ENCODE data around the gene CXorf51B.
"Not testable (repeated sequence)": the region's sequence is repeated elsewhere in the genome, so short reads cannot be mapped to it uniquely, and the experiment has no call there.

CXorf51B gene

DNA sequence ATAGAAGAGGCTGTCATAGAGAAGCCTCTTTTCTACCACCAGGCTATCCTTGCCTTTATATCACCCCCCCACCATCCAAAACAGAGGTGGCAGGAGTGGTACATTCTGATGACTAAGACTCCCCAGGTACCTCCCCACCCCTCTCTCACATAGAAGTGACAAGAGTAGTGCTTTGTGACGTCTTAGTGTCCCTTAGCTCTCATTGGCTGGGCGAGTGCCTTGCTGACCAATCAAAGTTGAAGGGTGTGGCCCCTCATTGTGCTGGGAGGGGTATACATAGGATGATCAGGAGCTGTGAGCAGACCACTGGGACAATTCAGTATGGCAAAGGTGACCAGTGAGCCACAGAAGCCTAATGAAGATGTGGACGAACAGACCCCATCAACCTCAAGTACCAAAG is at the start of gene CXorf51B:
Gene CXorf51B, plus strand, starts transcription at position 301 of the 400 bp plus-strand sequence. Its CDS starts 21 bp downstream, at position 322.
- not testable (repeated sequence) for DNase-seq

DNA sequence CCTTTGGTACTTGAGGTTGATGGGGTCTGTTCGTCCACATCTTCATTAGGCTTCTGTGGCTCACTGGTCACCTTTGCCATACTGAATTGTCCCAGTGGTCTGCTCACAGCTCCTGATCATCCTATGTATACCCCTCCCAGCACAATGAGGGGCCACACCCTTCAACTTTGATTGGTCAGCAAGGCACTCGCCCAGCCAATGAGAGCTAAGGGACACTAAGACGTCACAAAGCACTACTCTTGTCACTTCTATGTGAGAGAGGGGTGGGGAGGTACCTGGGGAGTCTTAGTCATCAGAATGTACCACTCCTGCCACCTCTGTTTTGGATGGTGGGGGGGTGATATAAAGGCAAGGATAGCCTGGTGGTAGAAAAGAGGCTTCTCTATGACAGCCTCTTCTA is 5.1 kb downstream of the CXorf51B start, which contains the start of gene CXorf51A:
Gene CXorf51A, minus strand, starts transcription at position 101 of the 400 bp plus-strand sequence. Its CDS starts 21 bp downstream, at position 80.
- DNase-seq = not testable (repeated sequence)

DNA sequence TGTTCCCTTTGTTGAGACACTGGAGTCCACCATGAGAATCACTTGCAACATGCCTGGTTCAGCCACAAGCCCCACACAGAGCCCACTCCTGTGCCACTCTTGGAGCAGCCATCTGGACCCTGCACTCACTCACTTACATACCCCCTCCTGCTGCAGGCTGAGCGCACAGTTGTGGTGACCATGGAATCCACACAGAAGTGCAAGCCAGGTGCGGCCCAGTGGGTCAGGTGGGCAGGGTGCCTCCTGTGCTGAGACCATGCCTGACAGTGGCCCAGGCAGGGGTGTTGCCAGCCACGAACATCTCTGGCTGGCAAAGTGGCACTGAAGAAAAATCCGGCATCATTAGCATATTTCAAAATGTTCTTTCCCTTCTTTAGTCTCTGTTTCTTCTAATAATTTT is 22.4 kb downstream of the CXorf51B start:
- DNase-seq = no peak

GRCh38 chrX:146854281-146854680 is 44.7 kb downstream of the CXorf51B start:
- no peak for DNase-seq

Data from stimulated activated CD4-positive, alpha-beta T cell treated with anti-CD3 and anti-CD28 coated beads, Interleukin-12 subunit alpha, Interleukin-12 subunit beta, amount 100 ng/mL, for 4 hours (primary cell).